RPMI7951 (cell line): ENCODE results near the gene SLC45A3. TPM values are rescaled to one million over a fixed set of nuclear protein-coding genes. Genes with fewer than 3 reads are reported as not detected.

ENCODE experiments used
- DNase-seq: peaks from one replicate; pipeline ENCODE4 v3.0.0-alpha.2; 2012; ENCODE audit warnings: low read depth
- total RNA-seq: library from RNA; depleted of rRNA; stranded (reverse); fragments of >200 nt; shearing (Covaris generic); gene quantifications from 2 replicates; pipeline ENCODE4 v1.2.3, GENCODE V29; 2014; rRNA removed

The SLC45A3 gene
- total RNA-seq, 1 experiment from 2014 or later, result 4.4 TPM

DNA sequence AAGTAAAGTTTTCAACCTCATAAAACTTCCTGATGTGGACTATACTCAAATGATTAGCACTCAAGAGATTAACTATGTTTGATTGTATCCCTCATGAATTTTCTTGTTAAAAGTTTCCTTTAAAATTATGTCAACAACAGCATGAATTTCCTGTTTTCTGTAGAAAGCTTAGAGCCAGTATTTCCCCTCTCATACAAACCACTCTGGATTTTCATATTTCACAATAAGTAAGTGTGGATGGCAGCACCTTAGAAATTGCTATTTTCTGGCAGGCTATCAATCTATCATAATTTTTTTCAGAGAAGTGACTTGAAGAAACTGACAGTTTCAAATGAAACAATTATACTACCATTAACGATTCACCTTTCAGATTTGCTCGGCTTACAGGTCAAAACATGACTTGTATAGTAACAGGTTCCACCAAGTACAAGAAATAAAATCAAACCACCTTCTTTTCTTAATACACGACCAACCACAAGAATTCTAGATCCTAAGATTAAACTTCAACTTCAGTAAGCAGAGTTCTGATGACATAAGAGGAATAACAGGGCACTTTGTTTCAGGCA, 69.3 kb downstream of the SLC45A3 start:
- DNase-seq, result no peak

- peak; percentile 14 for DNase-seq
Observed at GRCh38 chr1:205610036-205610435, 70.3 kb downstream of the SLC45A3 start.

Other genes with a start within 250 kb of the SLC45A3 start
- gene BLACAT1, start 224.5 kb downstream of the SLC45A3 start, total RNA-seq, result not detected in 2 replicates
- gene CDK18, start 175.8 kb downstream of the SLC45A3 start, total RNA-seq, result under 0.01 and 0.36 TPM in 2 replicates
- 14.3 and 16.1 TPM in 2 replicates for gene ELK4, start 48.5 kb downstream of the SLC45A3 start, total RNA-seq
- 154 and 176 TPM in 2 replicates for gene NUCKS1, start 69.7 kb upstream of the SLC45A3 start, total RNA-seq
- 14.6 and 15.1 TPM in 2 replicates for gene RAB29, start 95.0 kb upstream of the SLC45A3 start, total RNA-seq
- gene SLC41A1, start 132.7 kb upstream of the SLC45A3 start, total RNA-seq, result 7.8 and 10.2 TPM in 2 replicates
- gene PM20D1, start 169.6 kb upstream of the SLC45A3 start, total RNA-seq, result not detected in 2 replicates